Activated CD4-positive, alpha-beta T cell treated with anti-CD3 and anti-CD28 coated beads, Interleukin-2, amount 50 U/mL, for 4 hours (primary cell): ENCODE results near the gene NXPE2.
"Not testable (repeated sequence)": the region's sequence is repeated elsewhere in the genome, so short reads cannot be mapped to it uniquely, and the experiment has no call there.

ENCODE experiments used
- DNase-seq, 2 experiments: peaks; one replicate each; pipeline ENCODE4 v3.0.0-alpha.2; 2020

Gene NXPE2

DNA sequence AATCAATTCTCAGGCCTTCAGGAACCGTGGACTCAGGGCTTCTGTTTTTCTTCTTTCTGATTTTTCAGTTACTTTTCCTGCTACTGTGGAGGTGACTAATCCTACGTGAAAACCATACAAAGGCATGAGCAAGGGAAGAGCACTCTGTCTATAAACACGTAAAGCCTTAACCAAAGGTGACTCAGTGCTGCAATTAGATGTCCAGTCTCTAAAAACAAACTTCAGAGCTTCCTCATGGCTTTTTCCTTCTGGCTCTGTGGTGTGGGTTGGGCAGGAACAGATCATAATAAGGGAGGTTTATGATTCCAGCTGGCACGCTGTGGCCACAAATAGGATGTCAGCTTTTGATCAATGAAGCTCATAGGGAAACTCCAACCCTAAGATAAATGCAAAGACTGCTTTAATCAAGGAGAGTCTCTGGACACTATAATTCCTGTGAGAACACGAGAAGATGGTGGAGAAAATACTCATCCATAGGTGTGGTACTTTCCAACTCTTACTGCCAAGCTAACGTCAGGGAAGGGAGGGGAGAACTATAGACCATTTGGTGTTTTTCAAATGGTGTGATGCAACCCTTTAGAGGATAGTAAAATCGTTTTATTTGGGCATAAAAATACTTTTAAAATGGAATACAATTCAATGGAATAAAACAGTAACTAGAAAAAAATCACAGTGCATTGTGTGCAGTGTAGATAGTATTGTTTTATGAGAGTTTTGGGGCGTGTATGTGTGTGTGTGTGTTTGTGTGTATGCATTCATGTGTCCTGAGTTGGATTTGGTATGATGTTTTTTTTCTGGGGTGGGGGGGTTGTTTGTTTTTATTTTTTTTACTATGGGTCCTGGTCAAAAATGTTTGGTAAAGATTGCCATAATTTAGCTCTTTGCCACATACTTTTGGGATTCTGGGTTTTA lies at the start of gene NXPE2:
Gene NXPE2, plus strand, starts transcription at position 403 of the 912 bp plus-strand sequence. Its CDS starts 49 bp downstream, at position 452.
- DNase-seq: no peak

DNA sequence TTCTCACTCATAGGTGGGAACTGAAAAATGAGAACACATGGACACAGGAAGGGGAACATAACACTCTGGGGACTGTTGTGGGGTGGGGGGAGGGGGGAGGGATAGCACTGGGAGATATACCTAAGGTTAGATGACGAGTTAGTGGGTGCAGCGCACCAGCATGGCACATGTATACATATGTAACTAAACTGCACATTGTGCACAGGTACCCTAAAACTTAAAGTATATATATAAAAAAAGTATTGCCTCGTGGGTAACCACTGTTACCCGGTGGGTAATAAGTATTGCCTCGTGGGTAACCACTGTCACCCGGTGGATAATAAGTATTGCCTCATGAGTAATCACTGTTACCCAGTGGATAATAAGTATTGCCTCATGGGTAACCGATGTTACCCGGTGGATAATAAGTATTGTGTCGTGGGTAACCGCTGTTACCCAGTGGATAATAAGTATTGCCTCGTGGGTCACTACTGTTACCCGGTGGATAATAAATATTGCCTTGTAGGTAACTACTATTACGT lies 46.8 kb upstream of the NXPE2 start:
- not testable (repeated sequence) for DNase-seq

DNA sequence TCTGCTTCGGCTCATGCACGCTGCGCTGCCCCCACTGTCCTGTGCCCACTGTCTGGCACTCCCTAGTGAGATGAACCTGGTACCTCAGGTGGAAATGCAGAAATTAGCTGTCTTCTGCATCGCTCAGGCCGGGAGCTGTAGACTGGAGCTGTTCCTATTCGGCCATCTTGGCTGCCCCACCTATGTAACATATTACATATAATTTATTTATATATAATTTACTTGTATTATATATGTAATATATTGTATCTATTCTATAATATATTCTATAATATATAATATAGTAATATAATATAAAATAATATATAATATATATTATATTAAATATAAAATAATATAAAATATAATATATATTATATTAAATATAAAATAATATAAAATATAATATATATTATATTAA lies 38.9 kb upstream of the NXPE2 start:
- DNase-seq: not testable (repeated sequence)

DNA sequence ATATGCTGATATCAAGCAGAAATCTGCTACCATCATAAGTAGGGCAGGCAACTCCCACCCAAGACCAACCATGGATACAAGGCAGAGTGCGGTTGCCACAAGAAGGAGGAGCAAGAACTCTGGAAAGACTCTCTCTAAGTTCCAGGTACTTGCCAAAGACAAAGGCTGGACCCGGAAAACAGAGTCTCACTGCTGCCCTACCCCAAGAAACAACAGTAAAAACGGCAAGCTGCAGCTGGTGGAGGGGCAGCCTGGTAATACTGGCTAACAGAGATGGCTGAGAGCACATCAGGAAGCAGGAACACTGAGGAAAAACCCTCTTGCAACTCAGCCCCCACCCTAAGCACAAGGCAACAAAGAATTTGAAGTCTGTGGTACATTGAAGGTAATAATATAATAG lies 27.7 kb upstream of the NXPE2 start:
- no peak for DNase-seq

DNA sequence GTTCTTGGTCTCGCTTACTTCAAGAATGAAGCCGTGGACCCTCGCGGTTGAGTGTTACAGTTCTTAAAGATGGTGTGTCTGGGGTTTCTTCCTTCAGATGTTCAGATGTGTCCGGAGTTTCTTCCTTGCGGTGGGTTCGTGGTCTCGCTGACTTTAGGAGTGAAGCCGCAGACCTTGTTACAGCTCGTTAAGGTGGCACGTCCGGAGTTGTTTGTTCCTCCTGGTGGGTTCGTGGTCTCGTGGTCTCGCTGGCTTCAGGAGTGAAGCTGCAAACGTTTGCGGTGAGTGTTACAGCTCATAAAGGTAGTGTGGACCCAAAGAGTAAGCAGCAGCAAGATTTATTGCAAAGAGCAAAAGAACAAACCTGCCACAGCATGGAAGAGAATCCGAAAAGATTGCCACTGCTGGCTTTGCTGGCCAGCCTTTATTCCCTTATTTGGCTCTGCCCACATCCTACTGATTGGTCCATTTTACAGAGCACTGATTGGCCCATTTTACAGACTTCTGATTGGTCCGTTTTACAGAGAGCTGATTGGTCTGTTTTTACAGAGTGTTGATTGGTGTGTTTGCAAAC lies 27.1 kb upstream of the NXPE2 start:
- DNase-seq: no peak

DNA sequence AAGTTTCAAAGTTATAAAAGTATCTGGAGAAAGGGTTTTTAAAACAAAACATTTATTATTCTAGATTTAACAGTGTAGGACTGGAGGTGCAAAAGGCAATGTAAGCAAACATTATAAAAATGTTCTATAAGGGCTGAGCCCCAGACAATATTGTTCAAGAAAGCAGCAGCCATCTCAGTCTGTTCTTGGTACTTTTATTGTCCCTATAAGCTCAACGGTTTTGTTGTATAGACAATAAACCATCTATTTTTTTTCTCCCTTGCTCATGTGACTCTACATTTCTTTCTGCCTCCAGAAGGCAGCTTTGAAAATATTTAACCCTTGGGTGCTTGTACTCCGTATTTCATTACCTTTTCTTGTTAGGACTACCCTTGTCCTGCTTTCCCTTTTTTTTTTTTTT lies 25.2 kb upstream of the NXPE2 start:
- DNase-seq: no peak

DNA sequence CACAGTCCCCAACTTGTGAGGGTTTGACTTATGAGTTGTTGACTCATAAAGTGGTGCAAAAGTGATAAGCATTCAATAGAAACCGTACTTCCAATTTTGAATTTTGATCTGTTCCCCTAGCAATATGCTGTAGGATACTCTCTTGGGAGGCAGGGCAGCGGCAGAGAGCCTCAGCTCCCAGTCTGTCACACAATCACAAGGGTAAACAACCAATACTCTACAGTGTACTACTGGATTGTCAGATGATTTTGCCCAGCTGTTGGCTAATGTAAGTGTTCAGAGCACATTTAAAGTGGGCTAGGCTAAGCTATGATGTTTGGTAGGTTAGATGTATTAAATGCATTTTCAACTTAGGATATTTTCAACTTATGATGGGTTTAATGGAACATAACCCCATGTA lies 13.7 kb upstream of the NXPE2 start:
- DNase-seq: no peak

DNA sequence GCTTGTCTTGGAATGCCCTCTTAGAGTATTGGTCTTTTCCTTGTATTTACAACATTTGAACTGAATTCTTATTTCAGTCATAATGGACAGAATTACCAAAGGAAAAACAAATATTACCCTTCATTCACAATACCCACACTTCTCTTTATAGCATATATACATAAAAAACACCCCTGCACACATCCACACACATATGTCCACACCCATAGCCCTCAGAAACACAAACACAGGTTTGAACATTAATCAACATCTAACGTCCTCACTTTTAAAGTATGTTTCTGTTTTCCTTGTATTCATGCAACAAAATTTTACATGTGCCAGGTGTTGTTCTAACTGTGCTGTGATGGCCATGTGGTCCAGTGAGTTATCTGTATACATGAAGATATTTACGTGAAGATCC lies 11.6 kb upstream of the NXPE2 start:
- no peak for DNase-seq

DNA sequence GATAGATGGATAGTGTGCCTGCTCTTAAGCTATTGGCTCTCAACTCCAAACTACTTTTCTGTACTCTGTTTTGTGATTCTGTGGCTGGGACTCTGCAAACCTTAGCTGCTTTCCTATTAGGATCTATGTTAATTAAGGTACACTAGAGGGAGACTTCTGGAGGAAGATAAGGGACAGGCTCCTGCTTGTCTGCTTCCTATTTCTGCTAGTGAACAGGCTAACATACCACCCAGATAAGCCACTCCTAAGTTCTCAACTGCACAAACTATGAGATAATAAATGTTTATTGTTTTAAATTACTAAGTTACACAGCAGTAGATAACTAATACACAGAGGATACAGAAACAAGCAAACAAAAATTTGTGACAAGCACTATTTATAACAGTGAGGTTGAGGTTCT lies 10.2 kb upstream of the NXPE2 start:
- no peak for DNase-seq

DNA sequence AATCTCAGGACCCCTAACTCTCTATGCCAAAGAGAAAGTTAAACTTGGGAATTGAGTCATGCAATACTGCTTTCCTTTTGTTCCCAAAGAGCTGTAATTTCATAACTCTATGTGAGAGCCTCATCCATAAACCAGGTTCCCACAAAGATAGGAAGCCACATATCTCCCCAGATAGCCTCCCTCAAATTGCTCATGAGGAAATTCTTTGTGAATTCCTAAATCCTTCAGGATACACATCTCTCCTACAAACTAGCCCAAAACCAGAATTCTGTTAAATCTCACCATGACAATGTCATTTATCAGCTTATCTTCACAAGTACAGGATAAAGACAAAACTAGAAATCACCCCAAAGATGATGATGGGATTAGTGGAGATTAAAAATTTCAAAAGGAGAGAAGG lies 4.7 kb upstream of the NXPE2 start:
- DNase-seq: no peak

DNA sequence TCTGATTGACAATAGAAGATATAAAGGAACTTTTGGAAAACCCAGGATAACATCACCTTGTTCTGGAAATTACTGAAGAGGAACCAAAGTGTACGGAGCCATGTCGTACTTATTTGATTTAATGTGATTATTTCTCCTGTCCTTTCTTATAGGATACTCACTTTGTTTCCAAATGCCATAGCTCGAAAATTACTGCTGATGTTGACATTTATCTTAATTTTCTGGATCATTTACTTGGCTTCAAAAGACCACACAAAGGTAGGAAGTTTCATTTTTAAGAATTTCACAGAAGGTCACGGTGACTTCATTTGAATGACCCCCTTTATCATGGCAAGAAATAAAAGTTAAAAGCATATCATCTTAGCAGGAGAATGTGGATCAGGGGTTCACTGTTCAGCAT lies 1.2 kb downstream of the NXPE2 start:
- no peak for DNase-seq

DNA sequence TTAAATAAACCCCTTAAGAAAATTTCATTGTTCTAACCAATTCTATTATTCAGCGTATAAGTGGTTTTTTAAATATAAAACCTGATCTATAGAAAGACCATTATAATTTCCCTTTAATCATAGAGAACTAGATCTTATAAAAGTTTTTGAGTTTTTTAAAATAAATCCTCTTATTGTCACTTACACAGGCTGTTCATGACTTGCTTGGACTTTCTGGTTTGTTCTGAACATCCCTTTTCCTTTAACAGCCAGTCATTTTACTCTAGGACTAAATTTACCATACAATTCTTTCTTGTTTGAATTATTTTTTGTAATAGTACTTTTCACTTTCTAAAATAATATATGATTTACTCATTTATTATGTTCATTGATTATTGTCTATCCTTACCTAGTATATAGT lies 4.7 kb downstream of the NXPE2 start:
- no peak for DNase-seq

DNA sequence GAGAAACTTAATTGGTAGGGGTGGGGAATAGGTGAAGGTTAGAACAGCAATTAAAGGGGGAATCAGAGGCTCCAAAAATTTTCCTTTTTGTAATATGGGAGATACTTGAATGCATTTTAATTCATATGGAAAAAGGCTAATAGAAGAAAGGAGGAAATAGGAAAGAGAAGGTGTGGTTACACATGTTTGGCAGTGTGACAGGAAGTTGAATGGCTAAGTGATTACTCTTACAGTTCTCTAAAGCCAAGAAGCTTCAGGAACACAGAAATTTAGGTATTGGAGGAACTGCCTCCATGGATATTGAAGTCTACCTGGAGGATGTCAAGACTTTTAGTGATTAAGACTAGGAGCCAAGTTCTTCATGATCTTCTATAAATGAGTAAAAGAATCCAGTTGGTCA lies 6.3 kb downstream of the NXPE2 start:
- no peak for DNase-seq

DNA sequence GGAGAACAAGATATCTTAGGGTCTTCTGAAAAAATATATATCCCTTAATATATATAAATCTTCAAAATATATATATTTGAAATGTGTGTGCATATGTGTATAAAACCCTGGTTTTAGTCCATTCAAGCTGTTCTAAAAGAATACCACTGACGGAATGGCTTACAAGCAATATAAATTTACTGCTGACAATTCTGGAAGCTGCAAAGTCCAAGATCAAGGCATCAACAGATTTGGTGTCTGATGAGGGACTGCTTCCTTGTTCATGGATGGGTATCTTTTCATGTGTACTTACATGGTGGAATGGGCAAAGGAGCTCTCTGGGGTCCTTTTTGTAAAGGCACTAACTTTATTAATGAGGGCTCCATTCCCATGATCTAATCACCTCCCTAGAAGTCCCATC lies 6.8 kb downstream of the NXPE2 start:
- no peak for DNase-seq

DNA sequence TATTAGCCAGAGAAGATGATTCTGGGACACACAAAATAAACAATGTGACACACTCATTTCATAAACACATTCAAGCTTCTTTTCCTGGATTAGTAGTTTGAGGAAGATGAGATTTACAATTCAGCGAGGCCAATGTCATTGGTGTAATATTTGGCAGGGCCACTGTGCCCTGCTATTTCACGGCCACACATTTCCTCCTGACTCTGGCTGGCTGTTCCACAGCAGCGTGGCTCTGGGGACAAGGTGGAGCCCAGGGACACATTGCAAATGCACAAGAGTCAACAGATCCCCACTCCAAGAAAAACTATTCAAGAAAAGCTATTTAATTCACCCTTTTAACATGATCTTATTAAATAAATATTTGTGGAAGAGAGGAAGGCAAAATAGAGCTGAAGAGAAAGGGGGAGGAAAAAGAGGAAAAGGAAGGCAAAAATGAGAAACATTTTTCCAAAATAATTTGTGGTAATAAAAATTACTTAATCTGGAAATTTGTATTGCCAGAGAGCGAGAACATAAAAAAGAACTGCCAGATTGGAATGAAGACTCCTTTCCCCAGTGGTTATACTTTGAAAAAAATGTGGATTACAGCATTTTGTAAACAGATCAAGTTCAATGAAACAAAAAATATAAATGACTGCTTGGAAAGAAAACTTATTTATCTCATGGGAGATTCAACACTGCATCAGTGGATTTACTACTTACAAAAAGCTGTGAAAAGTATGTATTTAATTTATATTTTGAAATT lies 27.1 kb downstream of the NXPE2 start:
- no peak for DNase-seq

DNA sequence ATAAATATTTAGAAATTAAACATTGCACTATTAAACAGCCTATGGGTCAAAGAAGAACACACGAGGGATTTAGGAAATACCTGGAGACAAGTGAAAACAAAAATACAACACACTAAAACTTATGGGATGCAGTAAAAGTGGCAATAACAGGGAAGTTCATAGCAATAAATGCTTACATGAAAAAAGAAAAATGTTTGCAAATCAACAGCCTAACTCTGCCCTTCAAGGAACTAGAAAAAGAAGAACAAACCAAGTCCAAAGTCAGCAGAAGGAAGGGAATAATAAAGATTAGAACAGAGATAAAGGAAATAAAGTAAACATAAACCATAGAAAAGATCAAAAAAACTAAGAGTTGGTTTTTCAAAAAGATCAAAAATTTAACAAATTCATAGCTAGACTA lies 31.6 kb downstream of the NXPE2 start:
- DNase-seq: no peak

DNA sequence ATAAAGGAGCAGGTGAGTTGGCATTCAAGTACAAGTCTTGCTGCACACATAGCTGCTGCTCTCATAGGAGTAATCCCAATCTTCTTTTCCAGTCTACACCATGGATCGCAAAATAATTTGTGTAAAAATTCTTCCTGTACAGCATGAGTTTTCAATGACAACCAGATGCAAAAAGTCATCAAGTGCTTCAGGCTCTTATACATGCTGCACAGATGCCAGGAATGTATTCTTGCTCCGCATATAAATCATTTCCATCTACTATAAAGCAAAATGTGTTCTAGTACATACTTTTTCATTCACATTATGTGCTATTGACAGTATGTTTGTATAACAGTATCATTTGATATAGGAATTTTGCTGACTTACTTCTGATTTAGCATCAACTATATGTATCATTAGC lies 35.4 kb downstream of the NXPE2 start:
- no peak for DNase-seq

DNA sequence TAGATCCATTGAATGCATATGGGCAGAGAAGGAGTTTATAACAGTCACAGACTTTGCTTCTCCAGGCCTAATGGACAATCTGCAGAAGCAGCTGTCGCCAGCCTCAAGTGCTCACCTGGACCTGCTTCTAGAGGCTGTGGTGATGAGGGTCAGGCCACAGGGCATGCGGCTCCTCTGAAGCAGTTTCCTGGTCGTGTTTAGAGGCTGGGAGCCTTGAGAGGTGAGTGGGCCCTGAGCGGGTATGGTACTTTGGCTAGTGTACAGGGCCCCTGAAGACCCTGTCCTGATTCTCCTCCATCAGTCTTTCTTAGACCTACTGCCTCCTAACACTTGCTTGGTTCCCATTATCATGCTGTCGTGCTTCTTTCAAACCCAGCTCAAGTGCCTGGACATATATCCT lies 41.2 kb downstream of the NXPE2 start:
- DNase-seq: no peak

DNA sequence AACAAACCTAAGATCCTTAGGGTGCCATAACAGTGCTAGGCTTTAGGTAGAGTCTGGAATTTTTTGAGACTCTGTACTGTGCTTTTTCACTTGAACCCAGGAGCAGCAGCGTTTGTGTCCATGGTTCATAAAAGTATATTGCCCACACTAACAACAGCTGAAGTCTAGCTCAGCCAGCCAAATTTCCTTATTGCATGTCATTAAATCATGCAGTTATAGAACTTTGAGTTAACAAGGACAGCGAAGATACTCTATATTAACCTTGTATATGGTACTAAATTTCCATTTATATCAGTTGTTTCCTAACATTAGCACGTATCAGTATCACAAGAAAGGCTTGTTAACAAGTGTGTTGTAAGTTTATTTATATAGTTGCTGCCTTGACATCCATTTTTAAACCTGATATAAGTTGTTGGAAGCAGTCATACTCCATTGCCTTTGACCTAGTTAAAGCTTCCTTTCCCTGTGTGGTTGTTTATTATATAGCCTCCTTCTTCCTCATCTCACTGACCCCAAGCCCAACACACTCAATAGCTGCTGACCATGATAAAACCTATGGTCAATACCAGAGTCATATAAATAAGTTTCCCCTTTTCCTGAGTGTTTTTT lies 46.7 kb downstream of the NXPE2 start:
- DNase-seq: no peak

DNA sequence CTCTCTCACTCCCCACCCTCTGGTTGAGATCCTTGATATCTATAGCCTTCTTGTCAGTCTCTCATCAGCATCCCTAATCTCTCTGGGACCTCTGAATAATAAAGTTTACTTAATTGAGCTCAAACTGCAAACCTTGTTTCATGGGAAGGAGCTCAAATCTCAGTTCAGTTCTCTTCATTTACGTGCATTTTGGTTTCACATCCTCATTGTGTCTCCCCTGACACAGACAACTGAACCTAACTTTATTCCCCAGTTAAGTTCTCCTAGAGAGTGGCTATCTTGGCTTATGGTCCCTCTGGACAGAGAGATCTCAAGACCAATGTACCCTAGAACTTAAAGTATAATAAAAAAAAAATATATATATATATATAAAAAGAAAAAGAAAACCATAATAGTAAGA lies 47.3 kb downstream of the NXPE2 start:
- DNase-seq: no peak

DNA sequence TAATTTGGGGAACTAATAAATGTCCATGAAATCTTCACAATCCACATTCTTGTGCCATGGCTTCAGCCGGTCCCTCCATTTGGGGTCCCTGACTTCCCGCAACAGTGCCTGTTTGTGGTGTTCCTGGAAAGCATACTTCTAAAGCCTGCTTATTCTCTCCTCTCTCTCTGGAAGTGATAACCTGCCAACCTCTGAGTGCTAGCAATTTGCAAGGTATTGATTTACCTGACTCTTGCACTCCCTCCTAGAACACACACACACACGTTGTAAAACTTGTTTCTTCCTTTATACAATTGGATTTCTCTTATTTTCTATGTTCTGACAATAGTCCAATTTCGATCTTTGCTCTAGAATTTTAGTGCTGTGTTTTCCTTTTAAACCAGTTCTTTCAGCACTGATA lies 58.5 kb downstream of the NXPE2 start:
- no peak for DNase-seq

DNA sequence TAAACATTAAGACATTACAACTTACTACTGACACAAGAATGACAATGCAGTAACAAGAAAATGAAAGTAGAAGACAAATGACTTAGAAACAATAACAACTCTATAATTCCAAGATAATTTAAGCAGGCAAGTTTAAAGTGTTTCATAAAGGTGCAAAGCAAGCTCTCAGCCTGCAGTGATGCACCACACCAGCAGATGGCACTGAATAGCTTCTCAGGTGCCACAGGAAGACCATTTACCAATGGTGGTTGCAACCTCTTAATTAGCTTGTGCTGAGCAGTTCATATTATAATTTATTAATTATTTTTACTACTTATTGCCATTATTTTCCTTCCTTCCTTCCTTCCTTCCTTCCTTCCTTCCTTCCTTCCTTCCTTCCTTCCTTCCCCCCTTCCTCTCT lies 60.6 kb downstream of the NXPE2 start:
- no peak for DNase-seq

DNA sequence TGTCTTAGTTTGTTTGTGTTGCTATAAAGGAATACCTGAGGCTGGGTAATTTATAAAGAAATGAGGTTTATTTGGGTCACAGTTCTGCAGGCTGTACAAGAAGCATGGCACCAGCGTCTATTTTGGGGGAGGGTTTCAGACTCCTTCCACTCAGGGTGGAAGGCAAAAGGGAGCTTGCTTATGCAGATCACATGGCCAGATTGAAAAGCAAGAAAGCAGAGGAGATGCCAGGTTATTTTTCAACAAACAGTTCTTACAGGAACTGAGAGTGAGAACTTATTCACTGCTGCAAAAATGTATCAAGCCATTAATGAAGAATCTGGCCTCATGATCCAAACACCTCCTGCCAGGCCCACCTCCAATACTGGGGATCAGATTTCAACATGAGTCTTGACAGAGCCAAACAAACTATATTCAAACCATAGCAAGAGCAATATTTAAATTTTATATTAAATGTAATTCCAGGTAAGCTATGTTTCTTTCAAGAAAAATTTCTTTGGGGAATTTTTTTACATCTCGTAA lies 66.9 kb downstream of the NXPE2 start:
- DNase-seq: no peak
